ENCODE measurements around the gene ATAD3A.
"Not testable (repeated sequence)": the region's sequence is repeated elsewhere in the genome, so short reads cannot be mapped to it uniquely, and the experiment has no call there.

ATAD3A gene

DNA sequence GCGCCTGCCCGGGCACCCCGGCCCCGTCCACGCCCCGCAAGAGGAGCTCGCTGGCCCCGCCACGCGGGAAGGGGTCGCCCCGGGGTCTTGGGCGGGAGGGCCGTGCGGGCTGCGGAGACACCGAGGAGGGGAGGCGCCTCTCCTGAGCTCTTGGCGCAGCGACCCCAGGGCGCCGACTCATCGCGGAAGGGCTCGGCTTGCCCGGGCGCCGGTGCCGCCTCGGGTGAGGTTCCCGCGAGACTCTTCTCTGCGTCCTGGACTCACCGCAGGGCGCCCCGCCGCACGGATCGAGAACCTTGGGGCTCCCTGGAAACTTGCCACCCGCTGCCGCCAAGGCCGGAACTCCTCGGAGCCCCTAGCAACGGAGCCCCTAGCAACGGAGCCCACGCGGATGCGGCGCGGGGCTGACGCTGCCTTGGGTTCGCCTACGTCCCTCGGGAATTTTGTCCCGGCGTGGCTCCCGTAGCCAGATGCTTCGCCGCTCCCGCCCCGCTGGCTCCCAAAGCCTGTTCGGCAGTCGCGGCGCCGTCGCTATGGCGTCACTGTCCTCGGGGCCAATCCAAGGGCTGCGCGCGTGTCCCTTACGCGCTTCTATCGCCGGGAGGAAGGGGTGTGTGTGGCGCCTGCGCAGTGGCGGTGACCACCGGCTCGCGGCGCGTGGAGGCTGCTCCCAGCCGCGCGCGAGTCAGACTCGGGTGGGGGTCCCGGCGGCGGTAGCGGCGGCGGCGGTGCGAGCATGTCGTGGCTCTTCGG is at the start of gene ATAD3A:
ATAD3A (plus strand) TSS at position 630 of the 753 bp plus-strand sequence; CDS start at position 737, 107 bp downstream.
- in situ Hi-C loops (cut with MboI; ENCODE audit: low sequenced_read_pairs) = no loop called here

GRCh38 chr1:1462318-1462966 is 49.5 kb upstream of the ATAD3A start:
- in situ Hi-C loops (cut with MboI; ENCODE audit: low sequenced_read_pairs) = no loop called here

GRCh38 chr1:1463312-1463711 is 48.6 kb upstream of the ATAD3A start:
- in situ Hi-C loops (cut with MboI; ENCODE audit: low sequenced_read_pairs) = no loop called here

GRCh38 chr1:1468196-1468985 is 43.6 kb upstream of the ATAD3A start:
- in situ Hi-C loops (cut with MboI; ENCODE audit: low sequenced_read_pairs) = not testable (repeated sequence)

DNA sequence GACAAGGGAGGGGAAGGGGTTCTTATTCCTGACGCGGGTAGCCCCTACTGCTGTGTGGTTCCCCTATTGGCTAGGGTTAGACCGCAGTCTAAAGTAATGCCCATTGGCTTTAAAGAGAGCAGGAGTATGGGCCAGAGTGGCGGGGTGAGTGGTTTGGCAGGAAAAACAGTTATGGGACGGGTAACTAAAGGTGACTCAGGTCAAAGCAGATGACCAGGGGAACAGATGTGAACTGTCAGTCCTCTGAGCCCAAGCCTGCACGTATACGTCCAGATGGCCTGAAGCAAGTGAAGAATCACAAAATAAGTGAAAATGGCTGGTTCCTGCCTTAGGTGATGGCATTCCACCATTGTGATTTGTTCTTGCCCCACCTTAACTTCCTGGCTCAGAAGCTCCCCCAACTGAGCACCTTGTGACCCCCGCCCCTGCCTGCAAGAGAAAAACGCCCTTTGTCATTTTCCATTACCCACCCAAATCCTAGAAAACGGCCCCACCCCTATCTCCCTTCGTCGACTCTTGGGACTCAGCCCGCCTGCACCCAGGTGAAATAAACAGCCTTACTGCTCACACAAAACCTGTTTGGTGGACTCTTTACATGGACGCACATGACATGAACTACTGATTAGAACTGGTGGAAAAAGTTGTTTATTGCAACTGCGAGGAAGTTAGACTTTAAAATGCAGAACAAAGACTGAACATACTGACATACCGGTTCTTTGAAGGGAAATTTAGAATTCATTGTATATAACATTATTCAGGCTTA is 41.2 kb upstream of the ATAD3A start:
- in situ Hi-C loops (cut with MboI; ENCODE audit: low sequenced_read_pairs) = no loop called here

GRCh38 chr1:1471389-1472052 is 40.4 kb upstream of the ATAD3A start, which contains the start of gene ATAD3B:
Gene ATAD3B (plus strand): TSS chr1:1471765. CDS start chr1:1471885, 120 bp downstream.
- in situ Hi-C loops (cut with MboI; ENCODE audit: low sequenced_read_pairs) = no loop called here

DNA sequence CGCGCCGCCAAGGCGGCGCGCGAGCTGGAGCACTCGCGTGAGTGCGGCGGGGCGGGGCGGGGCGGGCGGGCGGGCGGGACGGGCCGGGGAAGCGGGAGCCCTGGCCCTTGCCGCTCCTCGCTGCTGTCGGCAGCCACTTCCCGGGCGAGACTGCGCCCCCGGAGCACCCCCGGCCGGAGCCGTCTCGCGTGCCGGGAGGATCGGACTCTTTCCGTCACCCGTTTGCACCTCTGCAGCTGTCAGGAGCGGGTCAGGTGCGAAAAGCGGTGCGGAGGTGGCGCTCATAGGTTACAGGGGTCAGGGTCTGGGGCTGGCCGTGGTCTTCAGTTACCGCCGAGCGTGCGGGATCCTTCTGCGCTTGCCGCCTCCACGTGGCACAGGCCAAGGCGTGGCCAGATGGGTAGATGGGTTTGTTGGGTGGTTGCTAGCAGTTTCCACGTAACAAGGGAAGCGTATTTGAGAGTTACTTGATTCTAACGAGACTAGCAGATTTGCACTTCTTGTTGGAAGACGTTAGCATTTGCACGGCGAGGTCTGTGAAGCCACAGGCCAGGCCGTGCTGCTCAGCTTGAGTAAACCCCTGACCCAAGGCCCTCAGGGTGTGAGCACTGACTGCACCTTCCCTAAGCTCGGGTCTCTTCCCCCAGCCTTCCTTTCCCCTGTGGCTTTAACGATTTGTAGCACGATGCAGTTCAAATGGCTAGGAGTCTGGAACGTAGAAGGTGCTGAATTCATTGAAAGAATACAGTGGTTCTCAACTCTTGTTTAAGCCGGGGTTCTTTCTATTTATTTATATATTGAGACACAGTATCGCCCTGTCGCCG is 39.7 kb upstream of the ATAD3A start:
- in situ Hi-C loops (cut with MboI; ENCODE audit: low sequenced_read_pairs) = not testable (repeated sequence)

DNA sequence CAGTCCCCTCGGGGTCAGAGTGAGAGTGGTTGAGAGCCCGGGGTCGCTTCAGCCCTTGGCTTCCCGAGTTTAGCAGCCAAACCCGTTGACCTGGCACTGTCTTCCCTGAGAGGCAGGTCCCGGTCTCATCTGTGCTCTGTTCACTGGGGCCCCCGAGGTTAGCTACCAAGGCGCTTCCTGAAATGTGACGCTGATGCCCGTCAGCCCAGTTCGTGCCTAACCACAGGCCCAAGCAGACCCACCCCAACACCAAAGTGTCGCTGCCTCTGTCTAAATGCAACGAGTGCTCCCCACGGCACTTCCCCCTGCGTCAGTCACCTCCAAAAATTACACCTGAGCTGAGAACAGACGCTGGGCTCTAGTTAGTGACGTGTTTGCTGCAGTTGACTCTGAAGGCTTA is 36.0 kb upstream of the ATAD3A start:
- in situ Hi-C loops (cut with MboI; ENCODE audit: low sequenced_read_pairs) = not testable (repeated sequence)

DNA sequence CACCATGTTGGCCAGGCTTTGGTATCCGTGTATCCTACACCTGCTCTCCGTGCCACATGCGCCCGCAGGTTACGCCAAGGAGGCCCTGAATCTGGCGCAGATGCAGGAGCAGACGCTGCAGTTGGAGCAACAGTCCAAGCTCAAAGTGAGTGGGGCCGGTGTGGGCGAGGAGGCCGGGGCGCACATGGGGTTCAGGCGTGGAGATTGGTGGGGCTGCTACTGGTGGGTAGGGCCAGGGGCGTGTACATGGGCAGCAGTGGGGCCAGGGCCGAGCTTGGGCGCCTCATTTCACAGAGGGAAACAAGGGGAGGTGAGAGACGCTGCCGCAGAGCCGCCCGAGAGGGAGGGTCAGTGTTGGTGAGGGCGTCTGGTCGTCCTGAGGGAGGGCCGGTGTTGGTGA is 34.8 kb upstream of the ATAD3A start:
- in situ Hi-C loops (cut with MboI; ENCODE audit: low sequenced_read_pairs) = no loop called here

GRCh38 chr1:1479547-1480487 is 32.1 kb upstream of the ATAD3A start:
- in situ Hi-C loops (cut with MboI; ENCODE audit: low sequenced_read_pairs) = no loop called here

GRCh38 chr1:1480488-1480867 is 31.5 kb upstream of the ATAD3A start:
- in situ Hi-C loops (cut with MboI; ENCODE audit: low sequenced_read_pairs) = not testable (repeated sequence)

GRCh38 chr1:1481811-1482210 is 30.2 kb upstream of the ATAD3A start:
- in situ Hi-C loops (cut with MboI; ENCODE audit: low sequenced_read_pairs) = not testable (repeated sequence)

DNA sequence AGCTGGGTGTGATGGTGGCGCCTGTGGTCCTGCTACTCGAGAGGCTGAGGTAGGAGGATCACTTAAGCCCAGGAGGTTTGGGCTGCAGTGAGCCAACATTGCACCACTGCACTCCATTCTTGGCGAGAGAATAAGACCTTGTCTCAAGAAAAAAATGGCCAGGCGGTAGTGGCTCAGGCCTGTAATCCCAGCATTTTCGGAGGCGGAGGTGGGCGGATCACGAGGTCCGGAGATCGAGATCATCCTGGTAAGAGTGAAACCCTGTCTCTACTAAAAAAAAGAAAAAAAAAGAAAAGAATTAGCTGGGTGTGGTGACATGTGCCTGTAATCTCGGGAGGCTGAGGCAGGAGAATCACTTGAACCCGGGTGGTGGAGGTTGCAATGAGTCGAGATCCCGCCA is 29.1 kb upstream of the ATAD3A start:
- in situ Hi-C loops (cut with MboI; ENCODE audit: low sequenced_read_pairs) = no loop called here

DNA sequence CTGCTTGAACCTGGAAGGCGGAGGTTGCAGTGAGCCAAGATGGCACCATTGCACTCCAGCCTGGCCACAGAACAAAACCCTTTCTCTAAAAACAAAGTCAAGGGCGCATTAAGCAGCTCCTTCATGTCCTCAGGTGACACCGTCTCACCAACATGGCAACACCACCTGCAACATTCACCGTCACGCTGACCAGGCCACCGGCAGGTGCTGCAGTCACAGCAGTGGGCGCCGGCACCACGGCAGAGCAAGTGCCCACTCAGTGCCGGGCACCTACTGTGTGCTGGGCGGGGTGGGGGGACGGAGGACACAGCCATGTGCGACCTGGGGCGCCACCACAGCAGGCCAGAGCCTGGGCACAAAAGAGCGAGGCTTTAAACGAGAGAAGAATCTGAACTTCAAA is 28.2 kb upstream of the ATAD3A start:
- in situ Hi-C loops (cut with MboI; ENCODE audit: low sequenced_read_pairs) = no loop called here

GRCh38 chr1:1484976-1485750 is 26.8 kb upstream of the ATAD3A start:
- in situ Hi-C loops (cut with MboI; ENCODE audit: low sequenced_read_pairs) = not testable (repeated sequence)

GRCh38 chr1:1485755-1486317 is 26.1 kb upstream of the ATAD3A start:
- in situ Hi-C loops (cut with MboI; ENCODE audit: low sequenced_read_pairs) = not testable (repeated sequence)

GRCh38 chr1:1487701-1488100 is 24.3 kb upstream of the ATAD3A start:
- in situ Hi-C loops (cut with MboI; ENCODE audit: low sequenced_read_pairs) = no loop called here
